COLO668 (cell line): ENCODE results near the gene LIF.
A peak's percentile ranks its signal among the peaks of the same experiment; 100 is the strongest.

Experiments used
- DNase-seq: peaks from one replicate; lab custom pipeline; 2025; ENCODE audit not compliant: unreplicated experiment; lab: John Stamatoyannopoulos, UW

Gene LIF

GRCh38 chr22:30245985-30246813 is at the start of gene LIF:
TSS of gene LIF (minus strand) at chr22:30246759. CDS start at chr22:30246695, 64 bp downstream.
- DNase-seq = peak; percentile 46

DNA sequence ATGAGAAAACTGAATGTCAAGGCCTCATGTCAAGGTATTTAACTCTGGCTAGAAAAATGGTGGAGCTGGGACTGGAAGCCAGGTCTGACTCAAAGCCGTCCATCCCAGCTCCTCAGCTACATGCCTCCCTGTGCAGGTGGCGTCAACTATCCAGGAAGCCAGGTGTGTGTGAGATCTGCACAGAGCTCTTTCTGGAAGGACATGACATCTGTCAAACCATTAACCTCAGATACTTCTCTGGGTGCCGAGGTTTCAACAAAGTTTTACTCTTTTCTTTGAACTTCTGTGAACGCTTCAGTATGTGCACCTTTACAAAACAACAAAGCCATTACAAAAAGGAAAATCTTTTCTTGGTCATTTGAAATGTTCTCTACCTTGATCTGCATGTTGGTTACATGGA is 49.8 kb upstream of the LIF start:
- no peak for DNase-seq

GRCh38 chr22:30295576-30295975 is 49.0 kb upstream of the LIF start:
- no peak for DNase-seq

GRCh38 chr22:30294830-30295229 is 48.3 kb upstream of the LIF start:
- no peak for DNase-seq

DNA sequence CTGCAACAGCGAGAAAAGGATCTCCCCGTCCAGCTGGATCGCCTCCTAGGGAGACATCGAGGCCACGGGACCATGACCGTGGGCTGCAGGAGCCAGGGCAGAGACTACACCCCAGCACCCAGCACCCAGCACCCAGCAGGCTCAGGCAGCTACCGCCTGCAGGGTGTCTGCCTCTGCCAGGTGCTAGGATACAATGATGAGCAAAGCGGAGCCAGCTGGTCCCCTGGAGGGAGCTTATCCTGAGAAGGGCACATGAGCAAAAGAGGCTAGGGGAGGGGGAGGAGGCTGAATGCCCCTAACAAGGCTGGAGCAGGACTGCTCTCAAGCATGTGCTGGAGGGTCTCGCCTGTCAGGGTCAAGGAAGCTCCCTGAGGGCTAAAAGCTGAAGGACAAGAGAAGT is 47.5 kb upstream of the LIF start:
- DNase-seq = peak; percentile 6

DNA sequence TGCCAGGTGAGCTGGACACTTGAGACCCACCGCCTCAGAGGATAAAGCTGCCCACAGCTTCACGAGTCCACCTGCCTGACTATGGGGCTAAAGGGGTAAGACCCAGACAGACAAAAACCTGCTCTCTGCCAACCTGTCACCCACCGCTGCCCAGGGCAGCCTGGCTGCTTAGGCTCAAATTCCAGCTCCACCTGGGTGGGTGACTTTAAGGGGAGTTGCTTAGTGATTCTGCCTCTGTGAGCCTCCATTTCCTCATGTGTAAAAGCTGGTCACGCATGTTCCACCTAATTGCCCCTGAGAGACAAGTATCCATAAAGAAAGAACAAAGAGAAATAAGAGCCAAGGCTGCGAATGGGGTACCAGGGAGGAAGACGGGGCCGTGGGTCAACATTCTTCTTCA is 46.5 kb upstream of the LIF start:
- DNase-seq = no peak

DNA sequence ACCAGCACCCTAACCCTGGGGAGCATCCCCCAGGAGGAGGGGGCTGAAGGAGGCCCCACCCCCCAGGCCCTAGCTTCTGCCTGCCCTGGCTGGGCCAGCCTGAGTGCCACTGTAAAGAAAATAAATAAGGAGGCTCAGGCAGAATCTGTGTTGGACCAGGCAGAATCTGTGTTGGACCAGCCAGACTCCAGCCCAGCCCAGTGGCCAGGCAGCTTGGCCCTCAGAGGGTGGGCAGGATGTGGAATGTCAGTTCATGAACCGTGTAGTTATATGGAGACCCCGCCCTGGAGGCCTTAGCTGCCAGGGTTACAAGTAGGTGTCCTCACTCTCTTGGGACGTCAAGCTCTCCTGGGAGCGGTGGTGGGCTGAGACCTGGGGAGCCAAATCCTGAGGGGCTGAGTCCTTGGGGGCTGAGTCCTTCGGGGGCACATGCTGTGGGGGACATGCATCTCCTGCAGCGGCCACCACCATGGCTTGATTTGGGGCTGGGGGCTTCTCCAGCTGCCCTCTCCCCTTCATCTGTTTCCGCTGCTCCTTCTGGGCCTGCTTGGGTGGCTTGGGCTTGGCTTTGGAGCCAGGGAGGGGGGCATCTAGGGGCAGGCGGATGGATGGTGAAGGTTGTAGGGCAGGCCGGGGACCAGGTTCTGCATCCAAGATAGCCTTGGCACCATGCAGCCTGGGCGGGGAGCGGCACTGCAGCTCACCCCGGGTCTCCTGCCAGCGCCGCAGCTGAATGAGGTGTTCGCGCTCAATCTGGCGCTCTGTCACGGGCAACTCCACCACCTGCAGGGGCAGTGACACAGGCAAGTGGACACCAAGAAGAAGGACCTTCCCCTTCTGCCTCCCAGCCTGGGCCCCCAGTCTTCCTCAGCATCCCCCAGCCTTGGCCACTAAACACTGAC is 45.8 kb upstream of the LIF start:
- DNase-seq = no peak

DNA sequence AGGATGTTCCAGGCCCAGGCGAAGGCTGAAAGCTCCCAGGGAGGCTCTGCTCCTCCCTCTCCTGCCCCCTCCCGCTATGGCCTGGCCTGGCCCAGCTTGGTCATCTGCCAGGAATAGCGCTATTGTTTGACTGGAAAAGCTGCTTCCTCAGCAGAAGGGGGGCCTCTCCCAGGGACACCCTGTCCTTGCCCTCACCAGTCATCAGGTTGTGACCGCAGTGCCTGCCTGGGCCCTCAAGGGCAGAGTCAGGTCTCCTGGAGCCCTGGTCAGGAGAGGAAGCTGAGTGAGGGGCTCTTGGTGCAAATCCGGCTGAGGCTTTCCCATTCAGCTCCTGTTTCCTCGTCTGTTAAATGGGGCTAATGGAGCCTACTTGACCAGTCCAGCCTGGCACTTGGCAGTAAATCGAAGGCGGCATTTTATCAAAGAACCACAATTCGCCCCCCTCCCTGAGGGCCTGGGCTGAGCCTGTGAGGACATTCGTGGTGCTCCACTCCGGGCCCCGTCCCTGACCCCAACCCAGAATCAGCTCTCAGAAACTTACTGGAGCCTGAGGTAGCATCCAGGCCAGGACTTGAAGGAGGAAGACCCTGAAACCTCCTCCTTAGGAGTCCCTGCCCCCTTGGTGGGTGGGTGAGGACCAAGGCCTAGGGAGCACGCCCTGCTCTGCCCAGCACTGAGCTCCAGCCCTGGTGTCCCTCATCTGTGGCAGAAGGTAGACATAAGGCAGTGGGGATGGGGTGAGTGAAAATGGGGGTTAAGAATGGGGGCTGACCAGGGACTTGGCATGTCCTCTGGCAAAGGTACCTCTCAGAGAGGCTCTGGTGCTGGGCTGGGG is 44.7 kb upstream of the LIF start:
- peak; percentile 61 for DNase-seq

GRCh38 chr22:30290342-30291057 is 43.9 kb upstream of the LIF start:
- peak; percentile 61 for DNase-seq

GRCh38 chr22:30289980-30290313 is 43.4 kb upstream of the LIF start:
- no peak for DNase-seq

GRCh38 chr22:30289141-30289979 is 42.8 kb upstream of the LIF start, which contains the start of gene CASTOR1:
TSS of gene CASTOR1 (minus strand) at chr22:30289505. CDS start at chr22:30289497, 8 bp downstream.
- DNase-seq = peak; percentile 93

DNA sequence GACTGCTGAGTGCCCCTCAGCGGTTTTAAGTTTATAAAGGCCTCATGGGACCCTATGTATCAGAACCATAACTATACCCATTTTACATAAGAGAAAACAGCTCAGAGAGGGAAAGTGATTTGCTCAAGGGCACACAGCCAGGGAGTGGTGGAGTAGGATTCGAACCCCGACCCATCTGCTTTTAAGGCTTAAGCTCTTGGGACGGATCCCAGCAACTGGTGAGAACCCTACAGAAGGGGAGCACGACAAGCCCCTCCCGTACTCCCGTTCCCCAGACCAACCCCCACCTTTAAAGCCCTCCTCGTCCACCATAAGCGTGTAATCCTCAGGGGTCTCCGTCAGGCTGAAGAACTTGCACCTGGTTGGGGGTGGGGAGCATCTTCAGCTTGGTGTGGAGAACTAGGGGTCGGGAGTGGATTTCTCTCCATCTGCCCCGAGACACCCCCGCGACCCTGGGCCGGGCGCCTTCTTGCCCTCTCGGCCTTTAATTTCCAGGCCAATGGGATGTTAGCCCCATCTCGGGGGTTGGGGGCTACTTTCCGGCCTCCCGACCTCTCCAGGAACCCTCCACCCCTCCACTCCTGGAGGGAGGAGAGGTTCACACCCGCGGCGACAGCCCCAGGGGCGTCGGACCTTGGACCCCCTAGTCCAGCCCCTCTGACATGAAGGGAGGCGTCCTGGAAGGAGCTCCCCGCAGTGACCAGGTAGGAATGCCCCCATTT is 42.0 kb upstream of the LIF start:
- DNase-seq = no peak

GRCh38 chr22:30287648-30288418 is 41.3 kb upstream of the LIF start:
- DNase-seq = peak; percentile 70

- peak; percentile 73 for DNase-seq
Measured at GRCh38 chr22:30286813-30287647, 40.5 kb upstream of the LIF start.

DNA sequence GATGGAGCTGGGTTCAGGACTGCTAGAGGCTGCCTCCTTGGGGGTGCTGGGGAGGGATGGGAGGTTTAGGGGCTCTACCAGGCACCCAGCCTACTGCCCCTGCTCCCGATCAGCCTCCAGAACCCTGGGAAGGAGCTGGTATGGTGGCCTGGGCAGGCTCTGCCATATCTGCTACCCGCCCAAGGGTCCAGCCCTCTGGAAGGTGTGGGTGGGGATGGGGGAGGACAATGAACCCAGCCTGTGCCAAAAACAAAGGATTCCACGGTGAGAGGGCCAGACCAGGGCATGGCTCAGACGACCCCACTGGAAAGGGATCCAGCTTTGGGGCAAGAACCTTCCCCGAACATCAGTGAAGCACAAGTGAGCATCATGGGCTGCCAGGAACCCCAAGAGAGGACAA is 39.8 kb upstream of the LIF start:
- DNase-seq = no peak

- no peak for DNase-seq
Measured at GRCh38 chr22:30285846-30286200, 39.3 kb upstream of the LIF start.

GRCh38 chr22:30285176-30285845 is 38.8 kb upstream of the LIF start:
- no peak for DNase-seq
